Measurements from ENCODE around the gene BRSK2.
"Not testable (repeated sequence)": the region's sequence is repeated elsewhere in the genome, so short reads cannot be mapped to it uniquely, and the experiment has no call there.

The BRSK2 gene

DNA sequence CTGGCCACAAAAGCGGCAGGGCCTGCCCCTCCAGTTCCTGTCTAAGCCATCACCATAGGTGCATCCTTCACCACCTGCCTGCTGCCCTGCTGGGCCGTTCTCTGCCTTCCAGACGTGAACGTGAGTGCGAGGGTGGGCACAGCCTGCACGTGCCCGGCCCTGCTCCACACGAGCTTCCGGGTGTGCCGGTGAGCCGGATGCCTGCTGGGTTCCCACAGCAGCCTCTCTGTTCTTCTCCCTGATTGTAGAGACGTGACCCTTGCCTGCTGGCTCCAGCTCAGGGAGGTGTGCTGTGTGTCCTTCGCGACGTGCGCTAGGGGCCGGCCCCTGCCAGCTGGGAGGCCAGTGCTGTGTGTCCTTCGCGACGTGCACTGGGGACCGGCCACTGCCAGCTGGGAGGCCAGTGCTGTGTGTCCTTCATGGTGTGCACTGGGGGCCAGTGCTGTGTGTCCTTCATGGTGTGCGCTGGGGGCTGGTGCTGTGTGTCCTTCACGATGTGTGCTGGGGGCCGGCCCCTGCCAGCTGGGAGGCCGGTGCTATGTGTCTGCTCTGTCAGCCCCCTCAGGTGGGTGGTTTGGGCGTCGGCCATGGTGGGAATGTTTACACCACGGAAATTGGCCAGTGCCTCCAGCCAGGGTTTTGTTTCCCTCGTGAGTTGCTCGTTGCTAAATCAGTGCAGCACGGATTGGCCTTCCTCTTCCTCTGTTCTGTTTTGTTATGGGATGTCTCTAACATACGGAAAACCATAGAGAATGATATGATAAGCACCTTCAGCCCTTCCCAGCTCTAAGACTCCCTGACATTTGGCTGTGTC, 35.4 kb upstream of the BRSK2 start:
- no peak for DNase-seq

GRCh38 chr11:1356007-1356435, 33.7 kb upstream of the BRSK2 start:
- DNase-seq = no peak

DNA sequence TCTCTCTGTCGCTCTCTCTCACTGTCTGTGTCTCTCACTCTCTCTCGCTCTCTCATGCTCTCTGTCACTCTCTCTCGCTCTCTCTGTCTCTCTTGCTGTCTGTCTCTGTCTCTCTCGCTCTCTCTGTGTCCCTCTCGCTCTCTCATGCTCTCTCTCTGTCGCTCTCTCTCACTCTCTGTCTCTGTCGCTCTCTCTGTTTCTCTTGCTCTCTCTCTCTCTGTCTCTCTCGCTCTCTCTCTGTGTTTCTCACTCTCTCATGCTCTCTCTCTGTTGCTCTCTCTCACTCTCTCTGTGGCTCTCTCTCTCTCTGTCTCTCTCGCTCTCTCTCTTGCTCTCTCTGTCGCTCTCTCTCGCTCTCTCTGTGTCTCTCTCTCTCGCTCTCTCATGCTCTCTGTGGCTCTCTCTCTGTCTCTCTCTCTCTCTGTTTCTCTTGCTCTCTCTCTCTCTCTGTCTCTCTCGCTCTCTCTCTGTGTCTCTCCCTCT, 33.2 kb upstream of the BRSK2 start:
- no peak for DNase-seq

DNA sequence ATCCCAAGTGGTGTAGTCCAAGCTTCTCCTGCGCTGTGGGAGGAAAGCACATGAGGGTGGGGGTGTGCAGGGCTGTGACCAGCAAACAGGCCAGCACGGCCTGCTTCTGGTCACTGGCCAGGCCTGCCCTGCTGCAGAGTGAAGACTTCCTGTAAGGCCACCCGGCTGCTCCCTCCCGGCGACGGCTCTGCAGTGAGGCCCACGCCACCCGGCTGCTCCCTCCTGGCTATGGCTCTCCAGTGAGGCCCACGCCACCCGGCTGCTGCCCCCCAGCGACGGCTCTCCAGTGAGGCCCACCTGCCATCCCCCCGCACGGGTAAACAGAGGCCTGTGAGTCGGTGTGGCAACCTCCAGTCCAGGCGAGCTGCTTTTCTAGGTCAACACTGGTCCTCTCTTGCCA, 31.4 kb upstream of the BRSK2 start:
- DNase-seq = no peak

GRCh38 chr11:1358931-1359330, 30.8 kb upstream of the BRSK2 start:
- not testable (repeated sequence) for DNase-seq

DNA sequence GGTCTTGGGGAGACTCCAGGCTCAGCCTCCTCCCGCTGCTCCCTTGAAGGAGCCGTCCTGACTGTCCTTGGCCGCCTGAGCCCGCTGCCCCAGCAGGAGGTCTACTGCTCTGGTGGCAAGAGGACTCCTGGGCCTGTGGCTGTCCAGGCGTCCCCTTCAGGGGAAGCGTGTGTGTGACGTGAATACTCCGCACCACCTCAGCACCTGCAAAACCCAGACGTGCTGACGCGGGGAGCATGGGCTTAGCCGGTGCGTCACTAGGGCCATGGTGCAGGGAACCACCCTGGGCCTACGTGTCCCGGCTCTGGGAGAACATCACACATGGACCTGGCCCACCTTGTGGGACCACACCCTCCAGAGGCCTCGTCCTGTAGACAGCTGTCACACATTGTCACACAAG, 30.2 kb upstream of the BRSK2 start:
- DNase-seq = no peak

DNA sequence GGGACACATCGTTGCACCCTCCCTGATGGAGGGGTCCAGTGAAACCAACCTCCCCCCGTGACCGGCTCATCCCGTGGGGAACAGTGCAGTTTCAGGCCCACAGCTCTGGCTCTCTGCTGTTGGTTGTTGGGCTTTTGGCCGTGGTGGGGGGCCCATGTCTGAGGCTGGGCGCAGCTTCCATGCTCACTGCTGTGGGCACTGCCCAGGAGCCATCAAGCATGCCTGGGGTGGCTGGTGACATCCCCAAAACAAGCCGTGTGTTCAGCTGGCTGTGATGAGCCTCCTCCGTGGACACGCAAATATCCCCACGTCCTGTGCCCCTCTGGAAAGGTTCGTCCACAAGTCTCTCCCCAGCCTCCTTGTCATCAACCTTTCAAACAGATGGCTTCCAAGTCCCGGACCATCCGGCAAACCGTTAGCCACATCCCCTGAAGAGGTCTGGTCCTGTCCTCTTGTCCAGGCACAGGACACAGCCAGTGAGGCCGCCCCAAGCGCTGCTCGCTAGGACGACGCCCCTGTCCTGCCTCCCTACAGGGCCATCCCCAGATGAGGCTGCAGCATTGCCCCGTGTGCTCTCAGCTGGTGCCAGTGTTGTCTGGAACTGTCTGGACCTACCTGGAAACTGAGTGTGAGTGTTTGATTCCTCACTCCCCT, 29.4 kb upstream of the BRSK2 start:
- no peak for DNase-seq

DNA sequence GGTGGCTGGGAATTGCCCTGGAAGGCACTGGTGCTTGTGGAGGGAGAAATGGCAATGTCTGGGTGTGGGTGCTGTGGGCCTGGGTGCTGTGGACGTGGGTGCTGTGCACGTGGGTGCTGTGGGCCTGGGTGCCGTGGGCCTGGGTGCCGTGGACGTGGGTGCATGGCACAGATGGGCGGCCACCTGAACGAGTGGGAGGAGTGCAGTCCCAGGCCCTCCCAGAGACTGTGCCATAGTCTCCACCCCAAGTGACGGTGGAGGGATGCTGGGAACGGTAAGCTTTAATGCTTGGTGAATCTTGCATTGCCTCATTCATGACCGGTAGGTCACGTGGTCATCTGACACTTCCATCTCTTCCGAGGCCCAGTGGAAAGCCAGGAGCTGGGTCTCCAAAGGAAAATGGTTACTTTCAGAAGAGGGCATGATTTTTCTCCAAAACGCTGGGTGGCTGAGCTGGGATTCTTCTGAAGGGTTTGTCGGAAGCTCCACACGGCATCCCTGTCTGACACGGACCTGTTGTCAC, 28.8 kb upstream of the BRSK2 start:
- DNase-seq = no peak

DNA sequence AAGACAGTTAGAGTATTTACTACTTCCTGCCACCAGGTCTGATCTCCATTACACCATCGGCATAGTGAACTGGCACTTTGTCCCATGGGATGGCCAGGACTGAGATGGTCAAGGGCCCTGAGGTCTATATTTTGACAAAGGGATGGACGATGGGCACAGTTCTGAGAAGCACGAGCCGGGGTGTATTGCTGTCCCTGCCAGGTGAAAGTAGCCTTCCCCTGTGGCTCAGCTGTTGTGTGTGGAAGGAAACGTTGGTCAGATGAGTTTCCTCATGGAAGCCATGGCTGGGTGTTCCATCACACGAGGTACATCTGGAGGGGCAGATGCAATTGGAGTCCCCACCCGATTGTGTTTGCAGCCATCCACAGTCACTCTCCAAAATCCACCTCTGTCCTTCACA, 27.9 kb upstream of the BRSK2 start:
- no peak for DNase-seq

DNA sequence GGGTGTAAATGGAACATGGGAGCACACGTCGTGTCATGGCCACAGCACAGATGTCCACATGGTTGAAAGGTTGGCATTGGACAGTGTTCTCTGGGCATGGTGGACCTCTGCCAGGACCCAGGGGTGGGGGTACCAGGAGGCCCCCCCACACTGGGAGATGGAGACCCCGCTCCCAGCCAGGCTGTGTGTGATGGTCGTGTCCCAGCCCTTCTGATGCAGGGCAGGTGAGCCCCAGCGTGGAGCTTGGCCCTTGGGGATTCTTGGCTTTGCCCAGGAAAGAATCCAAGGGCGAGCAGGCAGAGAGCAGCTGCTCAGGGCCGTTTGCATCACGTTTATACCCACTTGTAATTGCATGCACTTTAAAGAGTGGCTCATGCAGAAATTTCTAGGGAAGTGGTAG, 22.0 kb upstream of the BRSK2 start:
- no peak for DNase-seq

DNA sequence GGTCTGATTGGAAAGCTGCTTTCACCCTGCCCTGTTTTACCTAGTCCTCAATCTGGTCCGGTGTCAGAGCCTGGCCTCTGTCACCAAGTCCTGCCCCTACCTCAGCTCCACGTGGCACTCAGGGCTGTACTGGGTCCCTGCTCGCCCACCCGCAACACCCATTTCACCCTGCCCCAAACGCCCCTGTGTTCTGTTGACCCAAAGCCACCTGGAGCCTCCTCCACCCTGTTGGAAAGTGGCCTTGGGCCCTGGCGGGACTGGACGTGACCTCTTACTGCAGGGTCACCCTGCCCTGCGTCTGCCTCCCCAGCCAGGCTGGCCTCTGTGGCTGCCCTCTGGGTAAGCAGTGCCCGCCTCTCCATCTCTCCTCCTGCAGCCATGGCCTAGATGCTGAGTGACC, 21.5 kb upstream of the BRSK2 start:
- DNase-seq = no peak

DNA sequence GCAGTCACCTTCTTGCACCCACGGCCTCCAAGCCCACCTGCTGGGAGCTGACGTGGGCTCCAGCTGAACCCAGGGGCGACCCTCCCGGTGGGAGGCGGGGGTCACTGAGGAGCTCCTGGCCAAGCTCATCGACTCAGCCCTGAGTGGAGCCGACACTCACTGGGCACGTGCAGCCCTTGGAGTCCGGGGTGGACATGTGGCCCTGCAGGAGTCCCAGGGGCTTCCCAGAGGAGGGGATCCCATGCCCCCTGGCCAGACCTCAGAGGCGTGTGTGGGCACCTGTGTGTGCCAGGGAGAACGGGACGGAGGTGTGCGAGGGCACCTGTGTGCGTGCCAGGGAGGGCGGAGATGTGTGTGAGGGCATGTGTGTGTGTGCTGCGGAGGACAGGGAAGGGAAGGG, 20.8 kb upstream of the BRSK2 start:
- no peak for DNase-seq

GRCh38 chr11:1369371-1370005, 20.2 kb upstream of the BRSK2 start:
- DNase-seq = no peak

- DNase-seq = no peak
Measured at GRCh38 chr11:1370186-1371025, 19.3 kb upstream of the BRSK2 start.

DNA sequence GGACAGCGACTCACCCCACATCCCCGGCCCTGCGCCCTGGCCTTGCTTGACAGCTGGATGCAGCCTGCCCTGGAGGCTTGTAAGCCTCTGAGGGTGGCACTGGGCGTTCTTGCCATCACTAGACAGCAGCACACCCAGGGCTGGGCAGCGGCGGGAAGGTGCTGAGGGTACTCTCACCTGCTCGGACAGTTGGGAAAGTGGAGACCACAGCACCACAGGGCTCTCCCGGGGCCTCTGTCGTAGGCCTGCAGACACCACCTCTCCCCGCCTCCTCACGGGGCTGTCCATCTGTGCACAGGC, 18.8 kb upstream of the BRSK2 start:
- no peak for DNase-seq

DNA sequence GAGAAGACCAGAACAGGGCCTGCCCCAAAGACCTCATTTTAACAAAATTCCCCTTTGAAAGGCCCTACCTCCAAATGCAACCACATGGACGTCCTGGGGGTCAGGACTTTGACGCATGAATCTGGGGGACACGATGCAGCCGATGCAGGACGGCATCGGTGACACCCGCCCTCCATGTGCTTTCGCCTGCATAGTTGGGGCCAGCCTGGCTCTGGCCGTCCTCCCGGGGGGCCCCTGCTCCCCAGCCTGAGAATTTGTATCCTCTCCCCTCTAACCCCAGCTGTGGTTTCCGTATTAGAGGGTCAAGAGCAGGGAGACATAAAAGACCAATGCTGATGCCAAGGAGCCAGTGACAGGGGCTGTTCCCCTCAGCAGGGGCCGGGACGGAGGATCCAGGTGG, 18.4 kb upstream of the BRSK2 start:
- DNase-seq = no peak

DNA sequence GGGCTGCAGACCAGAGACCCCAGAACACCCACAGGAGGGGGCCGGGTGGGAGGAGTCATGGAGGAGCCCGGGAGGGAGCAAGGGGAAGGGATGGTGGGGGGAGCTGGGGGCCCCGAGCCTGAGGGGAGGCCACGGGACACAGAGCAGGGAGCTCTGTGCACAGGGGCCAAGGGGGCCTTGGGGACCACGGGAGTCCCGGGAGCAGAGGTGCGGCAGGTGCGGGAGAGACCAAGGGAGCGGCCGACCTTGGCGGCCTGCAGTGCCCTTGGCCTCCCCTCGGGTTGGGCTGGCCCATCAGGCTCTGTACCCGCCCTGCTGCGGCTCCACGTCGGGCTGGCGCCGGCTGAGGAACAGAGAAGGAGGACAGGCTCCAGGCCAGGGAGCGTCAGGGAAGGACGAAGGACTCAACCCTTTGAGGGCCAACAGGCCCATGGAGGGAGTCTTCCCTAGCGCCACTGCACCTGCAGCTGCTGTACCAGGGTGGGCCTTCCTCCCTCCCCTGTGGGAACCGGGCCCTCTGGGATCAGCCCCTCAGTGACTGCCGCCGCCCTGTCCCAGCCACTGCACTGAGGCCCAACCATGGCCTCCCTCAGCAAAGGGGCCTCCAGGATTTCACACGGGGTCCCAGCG, 17.8 kb upstream of the BRSK2 start:
- no peak for DNase-seq

- no peak for DNase-seq
Measured at GRCh38 chr11:1372660-1373059, 17.1 kb upstream of the BRSK2 start.

- peak; percentile 56 for DNase-seq
Measured at GRCh38 chr11:1373536-1374214, 16.1 kb upstream of the BRSK2 start.

GRCh38 chr11:1375161-1375954, 14.4 kb upstream of the BRSK2 start:
- no peak for DNase-seq

DNA sequence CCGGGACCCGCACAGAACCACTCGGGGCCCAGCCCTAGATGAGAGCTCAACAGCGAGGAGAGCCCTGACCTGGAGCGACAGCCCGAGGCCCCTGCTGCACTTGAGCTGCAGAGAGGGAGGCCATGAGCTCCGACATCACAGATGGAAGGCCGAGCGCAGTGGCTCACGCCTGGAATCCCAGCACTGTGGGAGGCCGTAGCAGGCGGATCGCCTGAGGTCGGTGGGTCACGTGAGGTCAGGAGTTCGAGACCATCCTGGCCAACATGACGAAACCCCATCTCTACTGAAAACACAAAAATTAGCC, 13.8 kb upstream of the BRSK2 start:
- DNase-seq = no peak

Data from EL (cell line).